ENCODE measurements around the gene ANKRD29. TPM values are rescaled to one million over a fixed set of nuclear protein-coding genes. Genes with fewer than 3 reads are reported as not detected.

Gene ANKRD29
- total and polyA plus RNA-seq, 9 of the 15 experiments (the other 6 are each of a cell fraction or from before 2014, with no cell fraction given): 0.36 TPM; not detected in 8

- no peak overlapping the region for H2AFZ ChIP-seq (ENCODE audit: low read depth, low read length)
- H3K4me2 ChIP-seq (ENCODE audit: insufficient read depth, low read length): no peak overlapping the region
- in situ Hi-C loops (cut with MboI): no loop called here
- H3K27ac ChIP-seq (ENCODE audit: extremely low read depth, low read depth, low read length): no peak overlapping the region
- 0% methylated on average over 2 of the region's 2 CpGs for WGBS (ENCODE audit: insufficient coverage, low coverage, missing lambda C conversion rate)
- no peaks in the 10 kb centered on the region for H3K79me2 ChIP-seq (ENCODE audit: control insufficient read depth, insufficient read depth, low read length)
- BruUV-seq (replicated peaks): no TSS peak
- FAIRE-seq (no peak), ATAC-seq (no peak), DNase-seq (ENCODE audit: extremely low read depth in 1 of 4, low spot score in 3 of 4) (no peak)
- H3K27me3 ChIP-seq (ENCODE audit: control insufficient read depth in 2 of 2, insufficient read depth in 2 of 2, low read length in 2 of 2): peaks cover 25 to 39% of the 10 kb centered on the region in 2 experiments
- peaks cover 2% of the 10 kb centered on the region; the same call in 1 of the 2 replicates for H4K20me1 ChIP-seq (replicated peaks; ENCODE audit: control insufficient read depth, insufficient read depth, low read length)
- no peaks in the 10 kb centered on the region for H3K9me1 ChIP-seq (ENCODE audit: control insufficient read depth, insufficient read depth, low read length)
- no peak overlapping the region for H3K9ac ChIP-seq (ENCODE audit: insufficient read depth in 1 of 2, low read depth in 2 of 2, low read length in 2 of 2)
- H3K36me3 ChIP-seq (ENCODE audit: control insufficient read depth, insufficient read depth, low read length): no peaks in the 10 kb centered on the region
- H3K4me1 ChIP-seq (replicated peaks in 1 of 2; ENCODE audit: control insufficient read depth in 2 of 2, insufficient read depth in 2 of 2, low read length in 2 of 2): no peaks in the 10 kb centered on the region
- CTCF ChIA-PET (ENCODE audit: low intra/inter-chr PET ratio): no interaction called here
- no peak overlapping the region for H3K4me3 ChIP-seq
- H3K9me3 ChIP-seq (replicated peaks; ENCODE audit: control insufficient read depth, insufficient read depth, low read depth, low read length): no peaks in the 10 kb centered on the region
- intact Hi-C loops (cut with micrococcal nuclease): no loop called here
- POLR2A ChIA-PET: interaction anchor here (1.2 kb wide), 1 partner anchor 10 kb away, joined by 4 read pairs; no protein-coding TSS in a partner anchor
- TF ChIP-seq STAG1 (CRISPR knock-in tag; IDR thresholded peaks at IDR 0.05; ENCODE audit: borderline replicate concordance): no peak
- no peak for TF ChIP-seq ZC3H11A (IDR thresholded peaks at IDR 0.05; ENCODE audit: low read depth, low read length)
- no peak for TF ChIP-seq MNT (conservative IDR thresholded peaks at IDR 0.05)
- TF ChIP-seq NR2C2 (CRISPR knock-in tag; IDR thresholded peaks at IDR 0.05): no peak
- no peak for TF ChIP-seq NR2C2 (tag; IDR thresholded peaks at IDR 0.05)
- no peak for TF ChIP-seq KLF16 (IDR thresholded peaks at IDR 0.05)
- no peak for TF ChIP-seq REST (IDR thresholded peaks at IDR 0.05; ENCODE audit: borderline replicate concordance)
- TF ChIP-seq REST (CRISPR knock-in tag; IDR thresholded peaks at IDR 0.05; ENCODE audit: low read depth): no peak
- TF ChIP-seq BRD9 (IDR thresholded peaks at IDR 0.05; ENCODE audit: low read depth, partially characterized antibody): no peak
- no peak for TF ChIP-seq MBD1 (CRISPR knock-in tag; IDR thresholded peaks at IDR 0.05)
- no peak for TF ChIP-seq PTBP1 (IDR thresholded peaks at IDR 0.05; ENCODE audit: low read depth, low read length)
- TF ChIP-seq MIER1 (IDR thresholded peaks at IDR 0.05; ENCODE audit: low read depth): no peak
- no peak for TF ChIP-seq PHTF2 (CRISPR knock-in tag; IDR thresholded peaks at IDR 0.05)
These were observed 54.5 kb downstream of the ANKRD29 start for GRCh38 chr18:23608211-23608610.
